Measurements from ENCODE around the gene SGF29. TPM values are rescaled to one million over a fixed set of nuclear protein-coding genes. Genes with fewer than 3 reads are reported as not detected.
"Not testable (repeated sequence)": the region's sequence is repeated elsewhere in the genome, so short reads cannot be mapped to it uniquely, and the experiment has no call there.

SGF29 gene
- total RNA-seq, 1 experiment from 2014 or later, result 22.3 TPM

- no peaks in the 10 kb centered on the region for H4K20me1 ChIP-seq (ENCODE audit: low read length)
- no peaks in the 10 kb centered on the region for H3F3A ChIP-seq (ENCODE audit: low read length, unreplicated experiment)
- BruUV-seq (replicated peaks), result no TSS peak
- no peaks in the 10 kb centered on the region for H3K4me1 ChIP-seq (ENCODE audit: insufficient read depth, low read length)
- TF ChIP-seq EZH2 (IDR thresholded peaks at IDR 0.05; ENCODE audit: low read length, unreplicated experiment) (no peak), CTCF (conservative IDR thresholded peaks at IDR 0.05; ENCODE audit: low read depth, low read length) (no peak), EZH2phosphoT487 (IDR thresholded peaks at IDR 0.05; ENCODE audit: borderline replicate concordance, low read length) (no peak)
- H3K4me3 ChIP-seq (ENCODE audit: low read length), result no peak overlapping the region
- no peaks in the 10 kb centered on the region for H3K9me3 ChIP-seq (ENCODE audit: low read length)
- DNase-seq (no peak), ATAC-seq (no peak)
- no peaks in the 10 kb centered on the region for H3K9me2 ChIP-seq (replicated peaks; ENCODE audit: low read length)
- no peak overlapping the region for H3K4me2 ChIP-seq (ENCODE audit: low read length)
- H3K27ac ChIP-seq (ENCODE audit: low read length), result no peak overlapping the region
- H3K36me3 ChIP-seq (ENCODE audit: low read depth, low read length), result no peaks in the 10 kb centered on the region
- H3K79me2 ChIP-seq (ENCODE audit: low read length), result no peaks in the 10 kb centered on the region
- no peak overlapping the region for H2AFZ ChIP-seq (ENCODE audit: low read length)
- ChIA-PET CTCF (no interaction called here), POLR2A (ENCODE audit: unreplicated experiment) (no interaction called here)
- H3K27me3 ChIP-seq (ENCODE audit: low read length), result no peaks in the 10 kb centered on the region
- H3K9ac ChIP-seq (ENCODE audit: low read length), result no peak overlapping the region
- intact Hi-C loops (cut with micrococcal nuclease), result no loop called here
Measured at GRCh38 chr16:28522792-28523191, 30.9 kb upstream of the SGF29 start.

GRCh38 chr16:28524681-28525171 is 29.0 kb upstream of the SGF29 start:
- intact Hi-C loops (cut with micrococcal nuclease), result no loop called here
- Histone ChIP-seq H3K27ac (ENCODE audit: low read length) (no peak overlapping the region), H3K36me3 (ENCODE audit: low read depth, low read length) (no peaks in the 10 kb centered on the region), H2AFZ (ENCODE audit: low read length) (no peak overlapping the region), H3K4me2 (ENCODE audit: low read length) (no peak overlapping the region), H3K4me1 (ENCODE audit: insufficient read depth, low read length) (no peaks in the 10 kb centered on the region), H3K9me3 (ENCODE audit: low read length) (no peaks in the 10 kb centered on the region), H3K4me3 (ENCODE audit: low read length) (no peak overlapping the region), H3K9me2 (replicated peaks; ENCODE audit: low read length) (no peaks in the 10 kb centered on the region), H3K9ac (ENCODE audit: low read length) (no peak overlapping the region), H4K20me1 (ENCODE audit: low read length) (no peaks in the 10 kb centered on the region), H3K27me3 (ENCODE audit: low read length) (no peaks in the 10 kb centered on the region), H3K79me2 (ENCODE audit: low read length) (no peaks in the 10 kb centered on the region), H3F3A (ENCODE audit: low read length, unreplicated experiment) (no peaks in the 10 kb centered on the region)
- TF ChIP-seq CTCF (conservative IDR thresholded peaks at IDR 0.05; ENCODE audit: low read depth, low read length) (no peak), EZH2phosphoT487 (IDR thresholded peaks at IDR 0.05; ENCODE audit: borderline replicate concordance, low read length) (no peak), EZH2 (IDR thresholded peaks at IDR 0.05; ENCODE audit: low read length, unreplicated experiment) (no peak)
- DNase-seq, result no peak
- no peak for ATAC-seq
- no TSS peak for BruUV-seq (replicated peaks)
- POLR2A ChIA-PET (ENCODE audit: unreplicated experiment), result no interaction called here
- CTCF ChIA-PET, result no interaction called here

GRCh38 chr16:28526201-28527099 is 27.3 kb upstream of the SGF29 start:
- no peak for TF ChIP-seq CTCF (conservative IDR thresholded peaks at IDR 0.05; ENCODE audit: low read depth, low read length)
- no peaks in the 10 kb centered on the region for H3K4me1 ChIP-seq (ENCODE audit: insufficient read depth, low read length)
- no peak for DNase-seq
- H3K9me3 ChIP-seq (ENCODE audit: low read length), result no peaks in the 10 kb centered on the region
- intact Hi-C loops (cut with micrococcal nuclease), result no loop called here
- no peak overlapping the region for H3K27ac ChIP-seq (ENCODE audit: low read length)
- no peaks in the 10 kb centered on the region for H3K79me2 ChIP-seq (ENCODE audit: low read length)
- no peak overlapping the region for H3K4me2 ChIP-seq (ENCODE audit: low read length)
- no peaks in the 10 kb centered on the region for H3K36me3 ChIP-seq (ENCODE audit: low read depth, low read length)
- BruUV-seq (replicated peaks), result no TSS peak
- no peaks in the 10 kb centered on the region for H3K27me3 ChIP-seq (ENCODE audit: low read length)
- no peak overlapping the region for H2AFZ ChIP-seq (ENCODE audit: low read length)
- H3K4me3 ChIP-seq (ENCODE audit: low read length), result no peak overlapping the region
- no peaks in the 10 kb centered on the region for H3F3A ChIP-seq (ENCODE audit: low read length, unreplicated experiment)
- no peak overlapping the region for H3K9ac ChIP-seq (ENCODE audit: low read length)
- ChIA-PET CTCF (no interaction called here), POLR2A (ENCODE audit: unreplicated experiment) (no interaction called here)
- H3K9me2 ChIP-seq (replicated peaks; ENCODE audit: low read length), result no peaks in the 10 kb centered on the region
- no peaks in the 10 kb centered on the region for H4K20me1 ChIP-seq (ENCODE audit: low read length)
- no peak for ATAC-seq

- DNase-seq; ATAC-seq; H3K9me2 ChIP-seq (replicated peaks; ENCODE audit: low read length); H2AFZ ChIP-seq (ENCODE audit: low read length); H3K27ac ChIP-seq (ENCODE audit: low read length); intact Hi-C loops (cut with micrococcal nuclease); BruUV-seq (replicated peaks); CTCF ChIA-PET; H3K4me1 ChIP-seq (ENCODE audit: insufficient read depth, low read length); H3K4me3 ChIP-seq (ENCODE audit: low read length); H3K36me3 ChIP-seq (ENCODE audit: low read depth, low read length); H3K79me2 ChIP-seq (ENCODE audit: low read length); H3K9ac ChIP-seq (ENCODE audit: low read length); H3K9me3 ChIP-seq (ENCODE audit: low read length); H3K27me3 ChIP-seq (ENCODE audit: low read length); H3K4me2 ChIP-seq (ENCODE audit: low read length); H3F3A ChIP-seq (ENCODE audit: low read length, unreplicated experiment); POLR2A ChIA-PET (ENCODE audit: unreplicated experiment); H4K20me1 ChIP-seq (ENCODE audit: low read length): not testable (repeated sequence)
Measured at GRCh38 chr16:28527100-28527785, 26.5 kb upstream of the SGF29 start.
